ENCODE measurements around the gene RTN4.
"Not testable (repeated sequence)": the region's sequence is repeated elsewhere in the genome, so short reads cannot be mapped to it uniquely, and the experiment has no call there.

Gene RTN4

GRCh38 chr2:55009277-55010060, 40.8 kb downstream of the RTN4 start:
- no peak for DNase-seq

DNA sequence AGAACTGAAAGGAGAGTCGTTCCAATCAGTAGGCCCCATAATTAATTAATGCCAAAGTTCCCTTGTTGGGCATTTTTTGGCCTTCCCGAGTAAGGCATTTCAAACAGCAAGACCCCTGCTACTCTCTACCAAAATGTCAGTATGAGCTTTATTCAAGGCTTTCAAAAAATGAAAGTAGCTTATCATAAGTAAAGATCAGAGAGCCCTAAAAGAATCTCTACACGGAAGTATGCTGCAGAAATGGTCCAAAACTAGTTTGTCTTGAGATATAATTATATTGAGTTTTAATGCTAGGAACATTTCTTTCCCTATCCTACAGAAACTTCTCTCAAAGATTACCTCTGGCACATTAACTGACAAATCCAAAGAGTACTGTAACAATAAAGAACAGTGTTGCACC, 43.9 kb downstream of the RTN4 start:
- no peak for DNase-seq

GRCh38 chr2:55003706-55004639, 46.3 kb downstream of the RTN4 start:
- no peak for DNase-seq

DNA sequence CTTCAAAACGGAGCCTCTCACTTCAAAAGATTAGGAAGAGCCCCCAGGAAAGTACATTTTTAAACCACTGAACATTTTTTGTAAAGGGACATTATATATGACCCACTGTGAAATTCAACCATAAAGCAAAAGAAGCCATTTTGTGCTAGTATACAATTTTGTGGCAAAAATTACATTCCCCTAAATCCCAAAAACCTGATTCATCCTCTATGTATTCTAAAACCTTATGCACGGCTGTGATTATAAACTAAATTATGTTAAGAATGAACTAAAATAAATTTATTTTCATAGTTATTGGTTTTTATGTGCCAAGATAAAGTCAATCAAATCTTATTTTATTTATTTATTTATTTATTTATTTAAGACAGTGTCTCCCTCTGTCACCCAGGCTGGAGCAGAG, 48.5 kb downstream of the RTN4 start:
- no peak for DNase-seq

- DNase-seq, result no peak
These were observed 49.9 kb downstream of the RTN4 start for GRCh38 chr2:55000341-55000740.

DNA sequence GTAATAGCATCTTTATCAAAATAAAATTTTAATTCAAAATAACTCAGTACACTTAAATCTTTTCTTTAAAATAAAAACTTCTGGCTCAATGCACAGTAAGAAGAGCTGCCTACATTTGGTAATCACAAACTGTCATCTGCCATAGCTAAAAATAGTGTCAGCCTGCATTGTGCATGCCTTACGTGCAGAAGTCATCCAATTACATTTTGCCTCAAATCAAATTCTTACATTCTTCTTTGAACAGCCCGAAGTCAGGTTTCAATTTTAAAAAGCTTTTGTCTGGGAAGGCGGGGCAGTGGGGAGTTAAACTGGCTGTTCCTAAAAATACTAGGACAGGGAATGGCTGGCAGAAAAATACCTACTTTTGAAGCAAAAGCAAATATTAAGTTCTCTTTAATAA, 51.1 kb downstream of the RTN4 start:
- DNase-seq, result no peak

DNA sequence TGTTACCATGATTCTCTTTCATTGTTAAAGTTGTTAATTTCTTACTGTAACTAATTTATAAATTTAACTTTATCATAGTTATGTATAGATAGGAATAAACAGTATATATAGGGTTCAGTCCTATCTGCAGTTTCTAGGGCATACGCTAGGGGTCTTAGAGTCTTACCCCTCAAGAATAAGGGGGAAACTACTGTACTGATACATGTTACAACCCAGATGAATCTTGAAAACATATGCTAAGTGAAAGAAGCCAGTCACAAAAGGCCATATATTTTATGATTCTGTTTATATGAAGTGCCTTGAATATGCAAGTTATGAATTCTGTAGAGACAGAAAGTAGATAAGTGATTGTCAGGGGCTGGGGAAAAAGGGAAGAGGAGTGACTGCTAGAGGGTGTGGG, 52.4 kb downstream of the RTN4 start:
- no peak for DNase-seq

- DNase-seq, result no peak
These were observed 54.7 kb downstream of the RTN4 start for GRCh38 chr2:54995553-54995952.

DNA sequence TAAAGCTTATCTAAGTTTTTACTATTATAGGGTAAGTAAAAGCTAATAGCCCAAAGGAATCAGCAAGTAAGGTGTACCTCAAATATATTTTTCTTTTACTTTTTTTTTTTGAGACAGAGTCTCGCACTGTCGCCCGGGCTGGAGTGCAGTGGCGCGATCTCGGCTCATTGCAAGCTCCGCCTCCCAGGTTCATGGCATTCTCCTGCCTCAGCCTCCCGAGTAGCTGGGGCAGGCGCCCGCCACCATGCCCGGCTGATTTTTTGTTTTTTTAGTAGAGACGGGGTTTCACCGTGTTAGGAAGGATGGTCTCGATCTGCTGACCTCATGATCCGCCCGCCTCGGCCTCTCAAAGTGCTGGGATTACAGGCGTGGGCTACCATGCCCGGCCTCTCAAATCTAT, 59.6 kb downstream of the RTN4 start:
- DNase-seq, result not testable (repeated sequence)

DNA sequence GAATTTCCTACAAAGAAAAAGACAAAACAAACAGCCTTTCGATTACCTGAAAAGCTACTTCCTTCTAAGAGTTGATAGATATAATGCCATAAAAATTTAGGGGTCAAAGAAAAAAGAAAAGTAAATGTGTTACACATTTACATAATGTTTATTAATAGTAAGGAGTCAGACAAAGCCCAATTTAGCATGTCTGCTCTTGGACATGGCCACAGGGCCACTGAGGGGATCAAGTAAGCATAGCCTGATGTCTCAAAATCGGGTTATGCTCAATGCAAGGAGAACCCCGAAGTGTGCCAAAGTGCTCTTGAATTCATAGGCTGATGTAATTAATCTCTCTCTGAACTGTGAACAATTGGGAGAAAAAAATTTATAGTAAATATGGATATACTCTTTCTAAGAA, 61.6 kb downstream of the RTN4 start:
- no peak for DNase-seq

DNA sequence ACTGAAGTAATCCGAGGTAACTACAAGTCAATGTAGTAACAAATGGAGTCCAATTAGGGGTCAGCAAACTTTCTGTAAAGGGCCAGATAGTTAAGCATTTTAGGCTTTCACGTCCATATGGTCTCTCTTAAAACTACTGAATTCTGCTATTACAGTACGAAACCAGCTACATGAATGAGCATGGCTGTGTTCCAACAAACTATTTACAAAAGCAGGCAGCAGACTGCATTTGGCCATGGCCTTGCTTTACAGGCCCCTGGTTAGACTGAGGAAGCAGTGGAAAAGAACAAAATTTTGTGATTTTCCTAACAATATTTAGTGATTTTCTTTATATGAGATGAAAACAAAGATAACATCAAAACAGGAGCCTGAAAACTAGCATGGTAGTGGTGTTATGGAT, 64.0 kb downstream of the RTN4 start:
- no peak for DNase-seq

GRCh38 chr2:54984476-54984875, 65.8 kb downstream of the RTN4 start:
- DNase-seq, result no peak

DNA sequence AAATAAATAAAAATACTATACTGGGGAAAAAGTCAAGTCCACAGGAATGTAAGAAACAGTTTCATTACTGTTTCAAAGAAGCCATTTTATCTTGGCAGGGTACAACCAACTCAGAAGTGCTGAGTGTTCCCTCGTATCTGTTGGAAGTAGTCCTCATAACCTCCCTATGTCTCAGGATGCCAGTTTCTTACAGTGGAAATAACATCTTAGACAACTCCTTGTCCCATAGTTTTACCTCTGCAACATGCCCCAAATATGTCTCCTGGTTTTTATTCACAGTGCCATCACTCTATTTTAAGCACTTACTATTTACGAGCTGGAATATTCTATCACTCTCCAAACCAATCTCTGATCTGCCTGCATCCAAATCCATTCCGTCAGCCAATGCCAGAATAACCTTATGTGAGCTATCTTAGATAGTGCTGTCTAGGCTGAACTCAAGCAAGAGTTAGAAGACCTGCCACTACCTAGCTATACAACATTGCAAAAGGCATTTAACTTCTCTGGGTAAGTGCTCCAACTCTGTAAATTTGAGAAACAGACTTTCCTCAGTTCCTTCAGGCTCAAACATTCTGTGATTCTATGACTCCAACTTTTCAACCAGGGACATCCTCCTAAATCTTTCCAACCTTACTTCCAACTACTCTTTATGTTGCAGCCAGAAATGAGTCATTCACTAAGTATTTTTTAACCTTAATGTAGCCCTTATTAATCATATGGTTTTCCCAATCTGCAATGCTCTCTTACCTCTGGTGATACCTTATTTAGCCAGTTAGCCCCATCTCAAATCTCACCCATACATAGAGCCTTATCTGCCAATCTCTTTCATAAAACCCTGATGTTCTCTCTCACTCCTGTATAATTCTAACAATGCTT, 66.7 kb downstream of the RTN4 start:
- DNase-seq, result no peak

DNA sequence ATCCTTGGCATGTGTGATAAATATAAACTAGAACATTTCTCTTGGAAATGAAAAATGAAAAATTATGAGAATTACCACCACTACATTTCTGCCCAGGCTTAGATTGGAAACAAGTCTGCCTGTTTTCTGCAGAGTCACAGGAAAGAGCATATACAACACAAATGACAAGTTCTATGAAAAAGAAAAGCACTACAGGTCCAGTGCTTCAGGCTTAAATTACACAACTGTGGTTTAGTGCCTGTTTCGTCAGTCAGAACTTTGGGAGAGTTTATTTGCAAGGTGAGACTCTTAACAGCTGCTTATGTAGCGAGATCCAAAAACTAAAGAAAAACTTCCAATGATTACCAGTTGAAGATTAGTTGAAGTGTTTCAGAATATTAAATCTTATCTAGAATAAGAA, 68.9 kb downstream of the RTN4 start:
- DNase-seq, result no peak

- peak; percentile 33 for DNase-seq
These were observed 70.8 kb downstream of the RTN4 start for GRCh38 chr2:54979321-54980044.

DNA sequence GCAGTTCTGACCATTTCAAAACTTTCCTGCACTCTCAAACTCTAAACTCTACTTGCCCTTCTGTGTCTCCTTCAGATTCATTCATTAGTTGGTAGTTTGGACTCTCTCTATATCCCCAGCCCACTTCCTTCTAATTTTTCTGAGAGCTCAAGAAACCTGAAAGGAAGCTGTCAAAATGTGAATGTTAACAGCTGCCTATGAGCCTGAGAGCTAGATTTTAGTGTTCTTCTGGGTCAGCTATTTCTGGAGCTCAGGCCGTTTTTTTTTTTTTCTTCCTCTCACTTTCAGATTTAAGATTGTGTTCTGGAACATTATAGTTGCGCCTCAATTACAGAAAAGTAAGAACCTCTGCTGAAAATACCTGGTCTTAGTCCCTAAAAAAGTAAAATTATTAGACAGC, 73.1 kb downstream of the RTN4 start:
- no peak for DNase-seq

DNA sequence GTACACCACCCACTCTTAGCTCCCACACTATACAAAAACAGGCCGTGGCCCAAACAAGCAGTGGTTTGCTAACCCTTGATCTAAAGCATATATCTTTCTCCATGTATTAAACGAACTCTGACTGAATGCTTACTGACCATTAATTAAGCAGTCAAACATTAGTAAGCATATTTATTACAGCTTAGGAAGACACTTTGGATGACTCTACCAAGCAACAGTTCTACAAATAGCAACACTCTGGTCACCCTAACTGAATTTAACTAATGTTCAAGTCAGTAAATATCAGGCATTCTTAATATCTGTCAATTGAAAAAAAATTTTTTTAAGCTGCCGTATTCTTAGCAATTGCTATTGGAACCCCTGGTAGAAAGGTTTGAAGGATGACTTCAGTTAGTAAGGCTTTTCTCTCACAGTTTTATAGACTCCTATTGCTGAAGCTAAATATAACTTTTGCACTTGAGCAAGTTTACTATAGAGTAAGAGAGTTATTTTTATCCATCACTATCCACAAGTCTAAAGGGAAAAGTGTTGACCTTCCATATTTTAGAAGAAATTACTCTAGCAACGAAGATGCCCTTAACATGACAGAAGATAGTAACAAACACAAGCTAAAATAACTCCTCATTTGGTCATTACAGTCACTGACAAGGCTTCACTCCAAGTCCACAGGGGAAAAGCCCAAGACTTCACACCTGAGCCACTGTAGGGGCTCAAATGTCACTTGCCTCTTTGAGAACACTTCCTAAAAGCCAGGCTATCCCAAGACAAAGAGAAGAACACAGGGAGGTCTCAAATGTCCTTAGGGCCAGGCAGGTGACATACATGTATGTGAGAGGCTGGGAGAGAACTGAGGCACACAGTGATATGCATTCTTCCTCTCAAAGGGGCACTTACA, 74.4 kb downstream of the RTN4 start:
- no peak for DNase-seq

DNA sequence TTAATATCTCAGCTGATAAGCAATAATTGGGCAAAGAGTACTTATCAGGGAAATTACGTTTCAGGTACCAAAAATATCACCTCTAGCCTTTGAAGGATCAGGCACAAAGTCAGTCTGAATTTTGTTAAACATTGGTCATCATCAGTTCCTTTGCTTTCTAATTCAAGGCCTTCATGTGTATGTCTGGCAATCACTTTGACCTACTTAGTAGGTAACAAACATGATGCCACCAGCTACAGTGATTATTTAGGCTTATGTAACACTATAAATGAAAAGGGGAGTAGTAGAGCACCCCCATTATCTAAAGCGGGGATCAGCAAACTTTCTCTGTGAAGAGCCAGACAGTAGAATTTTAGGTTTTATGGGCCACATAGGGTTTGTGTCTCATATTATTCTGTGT, 75.1 kb downstream of the RTN4 start:
- no peak for DNase-seq

- DNase-seq, result no peak
These were observed 80.3 kb downstream of the RTN4 start for GRCh38 chr2:54969940-54970338.

- DNase-seq, result no peak
These were observed 80.8 kb downstream of the RTN4 start for GRCh38 chr2:54969295-54969939.
